Left forelimb (tissue), 1 donor: Measurements from ENCODE around the gene PTGIS.

Source experiments
- DNase-seq: peaks from one replicate; pipeline ENCODE4 v3.0.0-alpha.2; 2018; ENCODE audit warnings: low spot score

Gene PTGIS

GRCh38 chr20:49469060-49469459 lies 98.9 kb downstream of the PTGIS start:
- no peak for DNase-seq

GRCh38 chr20:49468412-49468811 lies 99.5 kb downstream of the PTGIS start:
- DNase-seq, result no peak

GRCh38 chr20:49466114-49466912 lies 101.6 kb downstream of the PTGIS start:
- DNase-seq, result no peak

DNA sequence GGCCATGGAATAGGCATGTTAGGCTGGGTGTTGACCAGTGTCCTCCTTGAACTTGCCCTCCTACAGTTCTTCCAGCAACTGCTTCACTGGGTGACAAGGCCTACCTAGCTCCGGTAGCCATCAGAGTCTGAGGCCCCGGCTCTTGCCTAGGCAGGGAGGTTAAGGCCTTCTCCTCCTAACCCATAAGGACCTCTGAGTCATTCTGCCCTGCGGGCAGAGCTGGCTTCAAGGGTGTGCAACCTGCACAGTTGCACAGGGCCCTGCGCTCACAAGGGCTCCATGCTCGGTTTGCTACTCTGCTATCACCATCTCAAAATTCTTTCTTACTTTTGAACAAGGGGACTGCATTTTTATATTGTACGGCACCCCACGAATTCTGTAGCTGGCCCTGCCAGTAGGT lies 103.4 kb downstream of the PTGIS start:
- DNase-seq, result no peak

GRCh38 chr20:49462626-49463025 lies 105.3 kb downstream of the PTGIS start:
- no peak for DNase-seq

DNA sequence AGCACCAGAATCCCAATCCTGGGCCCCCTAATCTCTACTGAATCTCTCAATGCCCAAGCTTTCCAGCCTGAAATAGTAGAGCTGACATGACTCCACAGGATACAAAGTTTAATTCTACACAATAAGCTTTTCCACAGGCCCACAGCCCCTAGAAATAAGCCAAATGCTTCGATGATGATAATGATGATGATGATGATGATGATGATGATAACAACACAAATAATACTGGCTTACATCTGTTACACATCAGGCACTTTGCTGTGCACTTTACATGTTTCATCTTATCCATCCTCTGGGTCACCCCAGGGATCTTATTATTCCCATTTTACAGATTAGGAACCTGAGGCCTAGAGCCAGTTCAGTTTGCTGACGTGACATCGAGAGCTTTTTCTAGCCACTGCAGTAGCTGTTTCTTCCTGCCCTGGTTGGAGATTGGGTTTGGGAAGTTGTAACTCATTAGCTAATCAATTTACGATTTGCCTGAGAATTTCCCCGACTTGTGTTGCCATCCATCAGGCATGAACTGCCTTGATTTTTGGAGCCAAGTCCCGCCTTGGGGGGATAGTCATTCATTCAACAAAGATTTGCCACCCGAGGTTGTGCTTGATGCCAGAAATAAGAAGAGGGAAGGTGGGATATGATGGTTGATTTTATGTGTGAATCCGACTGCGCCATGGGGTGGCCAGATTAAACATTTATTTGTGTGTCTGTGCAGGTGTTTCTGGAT lies 105.9 kb downstream of the PTGIS start:
- no peak for DNase-seq

DNA sequence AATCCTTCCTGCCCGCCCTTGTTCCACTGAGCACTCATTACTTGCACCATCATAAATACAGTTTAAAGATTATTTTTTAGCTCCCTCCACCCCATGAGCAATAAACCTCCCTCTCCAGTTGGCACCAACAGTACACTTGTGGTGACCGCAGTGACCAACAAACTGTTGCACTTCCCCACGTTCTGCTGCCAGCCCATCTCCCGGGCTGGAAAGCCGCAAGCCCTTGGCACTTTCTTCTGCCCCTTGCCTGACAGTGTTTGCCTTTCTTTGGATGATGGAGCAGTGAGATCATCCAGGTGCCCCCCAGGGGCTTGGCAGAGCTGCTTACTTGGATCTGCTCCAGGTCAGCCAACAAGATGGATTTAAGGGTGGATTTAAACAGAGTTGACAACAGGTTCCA lies 107.0 kb downstream of the PTGIS start:
- no peak for DNase-seq

GRCh38 chr20:49460131-49460530 lies 107.8 kb downstream of the PTGIS start:
- no peak for DNase-seq

- no peak for DNase-seq
Observed at GRCh38 chr20:49459684-49460083, 108.3 kb downstream of the PTGIS start.

GRCh38 chr20:49457444-49457843 lies 110.5 kb downstream of the PTGIS start:
- no peak for DNase-seq

DNA sequence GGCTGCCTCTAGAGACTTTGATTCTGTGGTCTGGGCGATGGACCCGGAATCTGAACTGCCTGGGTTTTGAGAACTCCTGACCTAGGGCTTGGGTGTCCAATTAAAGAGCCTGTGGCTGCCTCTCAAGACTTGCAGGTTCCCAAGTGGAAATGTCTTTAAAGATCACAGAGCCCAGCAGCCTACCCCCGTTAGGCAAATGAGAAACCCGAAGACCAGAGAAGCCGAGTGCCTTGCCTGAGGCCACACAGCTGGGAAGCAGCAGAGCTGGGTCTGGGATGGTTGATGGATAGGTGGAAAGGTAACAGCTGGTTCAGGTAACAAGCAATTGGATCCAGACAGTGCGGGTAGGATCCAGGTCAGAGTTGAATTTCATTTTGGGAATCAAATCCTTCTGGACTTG lies 111.3 kb downstream of the PTGIS start:
- DNase-seq, result no peak

DNA sequence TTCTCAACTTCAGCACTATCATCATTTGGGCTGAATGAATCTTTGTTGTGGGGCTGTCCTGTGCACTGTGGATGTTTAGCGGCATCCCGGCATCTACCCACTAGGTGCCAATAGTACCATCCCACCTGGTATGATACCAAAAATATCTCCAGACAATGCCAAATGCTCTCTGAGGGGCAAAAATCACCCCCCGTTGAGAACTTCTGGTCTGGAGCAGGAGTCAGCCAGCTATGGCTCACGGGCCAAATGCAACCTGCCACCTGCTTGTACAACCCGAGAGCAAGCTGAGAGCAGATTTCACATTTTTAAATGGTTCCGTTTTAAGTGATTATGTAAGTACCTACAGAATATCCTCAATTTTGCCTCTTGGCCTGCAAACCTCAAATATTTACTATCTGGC lies 112.2 kb downstream of the PTGIS start:
- no peak for DNase-seq
